SK-N-SH (cell line): ENCODE data around the gene HMGB2. TPM values are rescaled to one million over a fixed set of nuclear protein-coding genes. Genes with fewer than 3 reads are reported as not detected.

ENCODE experiments used
- CTCF ChIA-PET: fragments of 300-600, 350-600 bp; formaldehyde crosslinking; extraction: SDS; loops from one replicate; lab custom pipeline; 2021; lab: Yijun Ruan, JAX
- POLR2A ChIA-PET: fragments of 350-600 bp; sonication (Branson Sonifier 250); formaldehyde crosslinking; extraction: SDS; loops from one replicate; lab custom pipeline; 2020; ENCODE audit warnings: antibody characterized with exemption, inconsistent platforms; lab: Yijun Ruan, JAX
- DNase-seq: peaks from one replicate; pipeline ENCODE4 v3.0.0; 2012
- H2AFZ ChIP-seq: fragments of 200-600 bp; sonication (generic); 2 replicates; pipeline ENCODE4 v1.8.1; 2016; ENCODE audit warnings: antibody characterized with exemption, mild to moderate bottlenecking, low read depth
- H3F3A ChIP-seq: fragments of 200-600 bp; sonication (generic); replicated peaks from 2 replicates; pipeline ENCODE3; 2016; ENCODE audit warnings: antibody characterized with exemption, mild to moderate bottlenecking; ENCODE audit not compliant: insufficient read depth
- H3K27ac ChIP-seq, 2 experiments: fragments of 200-500 bp in 1 of 2; fragments of 200-600 bp in 1 of 2; sonication (Bioruptor generic) in 1 of 2; sonication (generic), shearing (Covaris generic) in 1 of 2; 2 replicates each; pipeline versions ENCODE4 v1.5.1 to v1.6.1; 2014 to 2016; ENCODE audit warnings: low read depth in 2 of 2, inconsistent platforms in 1 of 2, low read length in 1 of 2, mild to moderate bottlenecking in 1 of 2, mixed read lengths in 1 of 2
- H3K27me3 ChIP-seq: fragments of 200-600 bp; sonication (generic), shearing (Covaris generic); 2 replicates; pipeline ENCODE4 v1.6.1; 2016; ENCODE audit warnings: mixed run types; ENCODE audit not compliant: insufficient read depth
- H3K36me3 ChIP-seq, 2 experiments: fragments of 200-500 bp in 1 of 2; fragments of 200-600 bp in 1 of 2; sonication (Bioruptor generic) in 1 of 2; sonication (generic) in 1 of 2; replicated peaks in 1 of 2; 2 replicates each; pipeline versions ENCODE3 to v1.5.1; 2014 to 2016; ENCODE audit warnings: low read length in 1 of 2, mild to moderate bottlenecking in 1 of 2; ENCODE audit not compliant: insufficient read depth in 2 of 2, control insufficient read depth in 1 of 2
- H3K4me1 ChIP-seq, 2 experiments: fragments of 200-500 bp in 1 of 2; fragments of 200-600 bp in 1 of 2; sonication (Bioruptor generic) in 1 of 2; sonication (generic), shearing (Covaris generic) in 1 of 2; 2 replicates each; pipeline versions ENCODE4 v1.5.1 to v1.6.1; 2014 to 2016; ENCODE audit warnings: low read depth in 1 of 2, low read length in 1 of 2, mixed run types in 1 of 2; ENCODE audit not compliant: insufficient read depth in 2 of 2, control insufficient read depth in 1 of 2
- H3K4me2 ChIP-seq: fragments of 200-600 bp; sonication (generic), shearing (Covaris generic); 2 replicates; pipeline ENCODE4 v1.6.1; 2017; ENCODE audit warnings: mixed run types
- H3K4me3 ChIP-seq, 2 experiments: fragments of 200-500 bp in 1 of 2; fragments of 200-600 bp in 1 of 2; sonication (Bioruptor generic) in 1 of 2; sonication (generic), shearing (Covaris generic) in 1 of 2; 2 replicates each; pipeline versions ENCODE4 v1.5.1 to v1.8.1; 2014 to 2016; ENCODE audit warnings: low read depth in 2 of 2, inconsistent platforms in 1 of 2, low read length in 1 of 2, mild to moderate bottlenecking in 1 of 2, mixed read lengths in 1 of 2, moderate library complexity in 1 of 2
- H3K79me2 ChIP-seq: fragments of 200-600 bp; sonication (generic); 2 replicates; pipeline ENCODE4 v1.8.1; 2017; ENCODE audit warnings: mild to moderate bottlenecking; ENCODE audit not compliant: insufficient read depth
- H3K9ac ChIP-seq: fragments of 200-600 bp; sonication (generic); 2 replicates; pipeline ENCODE4 v1.6.1; 2017; ENCODE audit warnings: mixed run types
- H3K9me2 ChIP-seq: fragments of 200-600 bp; sonication (generic); 2 replicates; pipeline ENCODE4 v1.6.1; 2017; ENCODE audit warnings: mixed run types
- H3K9me3 ChIP-seq: fragments of 200-600 bp; sonication (generic); 2 replicates; pipeline ENCODE4 v1.6.1; 2017; ENCODE audit warnings: mixed run types, mild to moderate bottlenecking, moderate library complexity
- H4K20me1 ChIP-seq: fragments of 200-600 bp; sonication (generic); 2 replicates; pipeline ENCODE4 v1.6.1; 2017; ENCODE audit warnings: mild to moderate bottlenecking, mixed run types; ENCODE audit not compliant: insufficient read depth
- EP300 ChIP-seq, 2 experiments: IDR thresholded peaks; 2 replicates each; pipeline versions ENCODE4 v1.4.0 to v1.6.1; 2012; ENCODE audit warnings: borderline replicate concordance in 1 of 2, low read depth in 1 of 2, low read length in 1 of 2
- EZH2phosphoT487 ChIP-seq: fragments of 200-600 bp; sonication (generic); IDR thresholded peaks from 2 replicates; pipeline ENCODE4 v1.6.1; 2017; ENCODE audit warnings: low read depth, mixed run types, mild to moderate bottlenecking, antibody characterized with exemption, moderate library complexity, borderline replicate concordance
- FOSL2 ChIP-seq: IDR thresholded peaks from 2 replicates; pipeline ENCODE4 v1.4.0; 2012; ENCODE audit warnings: low read depth, mild to moderate bottlenecking, moderate library complexity, borderline replicate concordance
- FOXM1 ChIP-seq: IDR thresholded peaks from 2 replicates; pipeline ENCODE4 v1.4.0; 2012; ENCODE audit warnings: low read depth, mild to moderate bottlenecking
- GABPA ChIP-seq: IDR thresholded peaks from 2 replicates; pipeline ENCODE4 v1.4.0; 2012; ENCODE audit warnings: low read depth, mild to moderate bottlenecking
- POLR2AphosphoS5 ChIP-seq: IDR thresholded peaks from 2 replicates; pipeline ENCODE4 v1.6.1; 2012; ENCODE audit warnings: low read depth, low read length
- RFX5 ChIP-seq: IDR thresholded peaks from 2 replicates; pipeline ENCODE4 v1.6.1; 2012; ENCODE audit warnings: mild to moderate bottlenecking, improper control_type of control experiment, low read length
- SIN3A ChIP-seq: IDR thresholded peaks from 2 replicates; pipeline ENCODE4 v1.6.1; 2012; ENCODE audit warnings: low read depth, mild to moderate bottlenecking, low read length, moderate library complexity, borderline replicate concordance
- SMC3 ChIP-seq: IDR thresholded peaks from 2 replicates; pipeline ENCODE4 v1.6.1; 2012; ENCODE audit warnings: low read depth, low read length, improper control_type of control experiment
- TAF1 ChIP-seq: IDR thresholded peaks from 2 replicates; pipeline ENCODE4 v1.6.1; 2012; ENCODE audit warnings: low read depth, mild to moderate bottlenecking, low read length, moderate library complexity, borderline replicate concordance
- TEAD4 ChIP-seq: IDR thresholded peaks from 2 replicates; pipeline ENCODE4 v1.4.0; 2012; ENCODE audit warnings: mild to moderate bottlenecking, borderline replicate concordance; ENCODE audit not compliant: insufficient read depth
- YY1 ChIP-seq: IDR thresholded peaks from 2 replicates; pipeline ENCODE4 v1.4.0; 2012; ENCODE audit warnings: low read depth, mild to moderate bottlenecking
- WGBS: methylation state at CpG from one replicate; pipeline ENCODE4 v1.1.6; 2017; ENCODE audit warnings: low lambda C conversion rate; 5-methylcytosine and 5-hydroxymethylcytosine counted together
- polyA plus RNA-seq, 3 experiments: library from polyadenylated mRNA; depleted of rRNA; stranded (reverse); fragments of >200 nt; gene quantifications; 2 replicates each; pipeline ENCODE4 v1.2.3, GENCODE V29; 2012
- TF ChIP-seq, protein P1 (sequence below): IDR thresholded peaks from 2 replicates; pipeline ENCODE4; 2012
- TF ChIP-seq, protein P2 (sequence below): fragments of 150-350 bp; IDR thresholded peaks from 2 replicates; pipeline ENCODE4 v1.6.1; 2017; ENCODE audit warnings: antibody characterized with exemption, low read length, low read depth, borderline replicate concordance
- TF ChIP-seq, protein P3 (sequence below): fragments of 200-600 bp; sonication (generic); IDR thresholded peaks from 2 replicates; pipeline ENCODE4 v1.6.1; 2017; ENCODE audit warnings: antibody characterized with exemption, mild to moderate bottlenecking, moderate library complexity

Gene HMGB2
- polyA plus RNA-seq, 1 of the 3 experiments (the other 2 are of a cell fraction) = 130 TPM

DNA sequence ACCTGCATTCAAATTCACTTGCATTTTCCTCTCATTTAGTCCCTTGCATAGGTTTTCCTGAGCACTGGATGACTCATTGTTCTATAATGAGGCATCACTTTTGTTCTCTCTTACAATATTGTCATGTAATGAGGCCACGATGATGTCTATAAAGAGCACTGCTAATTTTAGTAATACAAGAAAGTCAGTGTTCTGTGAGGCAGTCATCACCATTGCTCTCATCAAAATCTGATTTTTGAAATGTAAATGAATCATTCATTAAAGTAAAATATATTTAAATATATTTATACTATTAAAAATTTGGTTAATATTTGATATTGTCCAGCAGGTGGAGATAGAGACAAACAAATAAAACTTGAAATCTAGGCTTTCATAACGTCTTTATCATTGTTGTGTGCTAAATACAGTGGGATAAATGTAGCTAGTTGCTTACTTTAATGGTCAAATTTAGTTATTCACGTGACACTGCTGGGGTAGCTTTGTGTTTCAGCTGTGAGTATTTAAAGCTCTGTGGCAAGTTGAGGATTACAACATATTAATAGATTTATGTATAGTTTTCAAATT, 15.4 kb downstream of the HMGB2 start (continued):
- TF ChIP-seq FOSL2 (peak; percentile 37; the same call in 1 of the 2 replicates), EZH2phosphoT487 (no peak), FOXM1 (no peak), POLR2AphosphoS5 (no peak), EP300 (IDR thresholded peaks at IDR 0.05; ENCODE audit: borderline replicate concordance in 1 of 2, low read depth in 1 of 2, low read length in 1 of 2) (no peak), SMC3 (peak; percentile 24)
- TF ChIP-seq, protein P1, sequence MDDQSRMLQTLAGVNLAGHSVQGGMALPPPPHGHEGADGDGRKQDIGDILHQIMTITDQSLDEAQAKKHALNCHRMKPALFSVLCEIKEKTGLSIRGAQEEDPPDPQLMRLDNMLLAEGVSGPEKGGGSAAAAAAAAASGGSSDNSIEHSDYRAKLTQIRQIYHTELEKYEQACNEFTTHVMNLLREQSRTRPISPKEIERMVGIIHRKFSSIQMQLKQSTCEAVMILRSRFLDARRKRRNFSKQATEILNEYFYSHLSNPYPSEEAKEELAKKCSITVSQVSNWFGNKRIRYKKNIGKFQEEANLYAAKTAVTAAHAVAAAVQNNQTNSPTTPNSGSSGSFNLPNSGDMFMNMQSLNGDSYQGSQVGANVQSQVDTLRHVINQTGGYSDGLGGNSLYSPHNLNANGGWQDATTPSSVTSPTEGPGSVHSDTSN = no peak
- TF ChIP-seq, protein P2, sequence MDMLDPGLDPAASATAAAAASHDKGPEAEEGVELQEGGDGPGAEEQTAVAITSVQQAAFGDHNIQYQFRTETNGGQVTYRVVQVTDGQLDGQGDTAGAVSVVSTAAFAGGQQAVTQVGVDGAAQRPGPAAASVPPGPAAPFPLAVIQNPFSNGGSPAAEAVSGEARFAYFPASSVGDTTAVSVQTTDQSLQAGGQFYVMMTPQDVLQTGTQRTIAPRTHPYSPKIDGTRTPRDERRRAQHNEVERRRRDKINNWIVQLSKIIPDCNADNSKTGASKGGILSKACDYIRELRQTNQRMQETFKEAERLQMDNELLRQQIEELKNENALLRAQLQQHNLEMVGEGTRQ = no peak

DNA sequence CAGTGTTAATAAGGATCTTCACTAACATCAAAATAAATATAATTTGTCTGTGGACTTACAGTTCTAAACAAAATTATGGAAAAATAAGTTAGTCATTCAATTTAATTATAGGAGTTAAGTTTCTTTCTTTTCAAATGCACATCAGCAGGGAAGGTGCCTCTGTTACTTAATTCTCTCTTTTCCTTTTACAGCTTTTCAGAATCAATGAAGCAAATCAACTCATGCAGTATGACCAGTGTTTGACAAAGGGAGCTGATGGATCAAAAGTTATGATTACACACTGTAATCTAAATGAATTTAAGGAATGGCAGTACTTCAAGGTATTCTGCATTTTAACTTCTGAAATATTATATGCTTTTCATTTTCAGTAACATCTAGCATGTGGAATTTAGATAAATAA, 15.9 kb downstream of the HMGB2 start:
- no peak for DNase-seq
- H3K4me1 ChIP-seq = peaks cover 0 to 21% of the 10 kb centered on the region in 2 experiments; a peak in 3 of 4 replicates
- H2AFZ ChIP-seq = no peak overlapping the region
- no peak overlapping the region for H3K4me3 ChIP-seq
- no peaks in the 10 kb centered on the region for H3K79me2 ChIP-seq
- H3K9ac ChIP-seq = no peak overlapping the region
- POLR2A ChIA-PET = no interaction called here
- CTCF ChIA-PET = interaction anchor here (0.7 to 7.6 kb wide), 17 partner anchors 9 to 305 kb away, joined by 3 to 82 read pairs (median 8); partner anchors contain the start of gene SAP30
- no peaks in the 10 kb centered on the region for H3K27me3 ChIP-seq
- no peaks in the 10 kb centered on the region for H3K9me2 ChIP-seq
- no peak overlapping the region; the same call in 1 of the 2 replicates for H3K4me2 ChIP-seq
- H4K20me1 ChIP-seq = no peaks in the 10 kb centered on the region
- H3K36me3 ChIP-seq = peaks cover 24 to 34% of the 10 kb centered on the region in 2 experiments
- peaks cover 31% of the 10 kb centered on the region for H3F3A ChIP-seq
- no peak for TF ChIP-seq YY1
- no peak for TF ChIP-seq RFX5
- TF ChIP-seq TAF1 = no peak
- TF ChIP-seq SIN3A = no peak
- TF ChIP-seq GABPA = no peak
- H3K9me3 ChIP-seq = no peaks in the 10 kb centered on the region
- peak overlapping the region in 1 of 2 experiments; percentile 37; a peak in 2 of 4 replicates for H3K27ac ChIP-seq

DNA sequence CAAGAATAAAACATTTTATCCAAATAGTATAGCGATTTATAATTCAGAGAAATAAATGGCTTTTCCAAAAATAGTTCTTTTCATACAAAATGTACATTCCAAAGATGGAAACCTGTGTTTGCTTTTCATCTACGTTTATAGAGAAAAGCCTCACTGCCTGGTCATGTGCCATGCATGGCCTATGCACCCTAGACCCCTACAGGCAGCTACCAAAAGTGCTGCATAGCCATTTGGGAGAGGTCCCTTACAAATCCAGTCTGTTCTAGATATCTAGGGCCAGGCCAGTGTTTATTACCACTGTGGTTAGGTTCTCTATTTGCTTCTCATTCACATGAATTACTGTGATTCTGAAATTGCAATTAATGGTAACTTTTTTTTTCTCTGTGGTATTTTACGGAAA, 17.2 kb downstream of the HMGB2 start:
- peaks cover 16 to 27% of the 10 kb centered on the region in 2 experiments for H3K36me3 ChIP-seq

More for the DNA sequence above, 17.2 kb downstream of the HMGB2 start:
- CTCF ChIA-PET = interaction anchor here (0.9 to 7.6 kb wide), 4 partner anchors 10 to 149 kb away, joined by 3 to 82 read pairs (median 23); no protein-coding TSS in a partner anchor
- H3F3A ChIP-seq = peaks cover 26% of the 10 kb centered on the region
- DNase-seq = peak; percentile 17
- no peaks in the 10 kb centered on the region for H3K9me3 ChIP-seq
- WGBS = 90% methylated on average over 3 of the region's 3 CpGs
- H3K27ac ChIP-seq = no peak overlapping the region
- H3K79me2 ChIP-seq = no peaks in the 10 kb centered on the region
- H3K4me3 ChIP-seq = no peak overlapping the region
- no peaks in the 10 kb centered on the region for H3K9me2 ChIP-seq
- no peak overlapping the region for H3K4me2 ChIP-seq
- no peaks in the 10 kb centered on the region for H4K20me1 ChIP-seq
- H2AFZ ChIP-seq = no peak overlapping the region
- no peak overlapping the region for H3K9ac ChIP-seq
- peaks cover 0 to 21% of the 10 kb centered on the region in 2 experiments; a peak in 3 of 4 replicates for H3K4me1 ChIP-seq
- H3K27me3 ChIP-seq = no peaks in the 10 kb centered on the region
- TF ChIP-seq, protein P3, sequence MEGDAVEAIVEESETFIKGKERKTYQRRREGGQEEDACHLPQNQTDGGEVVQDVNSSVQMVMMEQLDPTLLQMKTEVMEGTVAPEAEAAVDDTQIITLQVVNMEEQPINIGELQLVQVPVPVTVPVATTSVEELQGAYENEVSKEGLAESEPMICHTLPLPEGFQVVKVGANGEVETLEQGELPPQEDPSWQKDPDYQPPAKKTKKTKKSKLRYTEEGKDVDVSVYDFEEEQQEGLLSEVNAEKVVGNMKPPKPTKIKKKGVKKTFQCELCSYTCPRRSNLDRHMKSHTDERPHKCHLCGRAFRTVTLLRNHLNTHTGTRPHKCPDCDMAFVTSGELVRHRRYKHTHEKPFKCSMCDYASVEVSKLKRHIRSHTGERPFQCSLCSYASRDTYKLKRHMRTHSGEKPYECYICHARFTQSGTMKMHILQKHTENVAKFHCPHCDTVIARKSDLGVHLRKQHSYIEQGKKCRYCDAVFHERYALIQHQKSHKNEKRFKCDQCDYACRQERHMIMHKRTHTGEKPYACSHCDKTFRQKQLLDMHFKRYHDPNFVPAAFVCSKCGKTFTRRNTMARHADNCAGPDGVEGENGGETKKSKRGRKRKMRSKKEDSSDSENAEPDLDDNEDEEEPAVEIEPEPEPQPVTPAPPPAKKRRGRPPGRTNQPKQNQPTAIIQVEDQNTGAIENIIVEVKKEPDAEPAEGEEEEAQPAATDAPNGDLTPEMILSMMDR = peak; percentile 41; the same call in 1 of the 2 replicates
- TF ChIP-seq TEAD4 = no peak
- POLR2A ChIA-PET = no interaction called here
